ENCODE results near the gene ARHGAP30. TPM values are rescaled to one million over a fixed set of nuclear protein-coding genes. Genes with fewer than 3 reads are reported as not detected.

Gene ARHGAP30
- total RNA-seq, 1 experiment from 2014 or later = 0.36 TPM

DNA sequence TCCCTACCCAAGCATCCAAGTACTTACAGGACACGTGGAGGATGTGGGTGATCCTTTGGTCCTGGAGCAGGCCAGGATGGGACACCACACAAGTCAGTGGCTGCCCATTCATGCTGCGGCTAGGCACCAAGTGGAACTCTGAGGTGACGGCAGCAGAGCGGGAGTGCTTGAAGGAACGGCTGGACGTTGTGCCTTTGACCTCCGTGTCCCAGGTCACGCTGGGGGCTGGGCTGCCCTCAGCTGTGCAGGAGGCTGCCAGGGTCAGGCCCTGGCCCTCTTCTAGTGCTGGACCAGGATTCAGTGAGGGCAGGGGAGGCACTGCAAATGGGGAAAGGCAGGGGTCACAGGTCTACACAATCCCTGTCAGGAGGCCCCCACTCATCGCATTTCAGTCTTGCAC, 7.7 kb upstream of the ARHGAP30 start:
- CTCF ChIA-PET = no interaction called here
- Histone ChIP-seq H3K27ac (ENCODE audit: low read length) (no peak overlapping the region), H3K9me3 (ENCODE audit: control insufficient read depth, insufficient read depth, low read depth, low read length) (no peaks in the 10 kb centered on the region), H3K4me1 (ENCODE audit: control insufficient read depth, insufficient read depth, low read length) (no peaks in the 10 kb centered on the region), H3K27me3 (ENCODE audit: control insufficient read depth, insufficient read depth, low read length) (no peaks in the 10 kb centered on the region), H3K36me3 (ENCODE audit: control insufficient read depth, insufficient read depth, low read length) (no peaks in the 10 kb centered on the region), H3K4me3 (ENCODE audit: low read depth in 2 of 2, low read length in 2 of 2) (no peak overlapping the region)
- no TSS peak for BruUV-seq (replicated peaks)
- no peak for DNase-seq (ENCODE audit: low read depth, low spot score)
- in situ Hi-C loops (cut with HindIII; ENCODE audit: low pct_unique_long_range_greater_than_20kb, low sequenced_read_pairs) (no loop called here), intact Hi-C loops (cut with micrococcal nuclease; ENCODE audit: unreplicated experiment) (no loop called here)
- no peak for ATAC-seq
- TF ChIP-seq, protein P1, sequence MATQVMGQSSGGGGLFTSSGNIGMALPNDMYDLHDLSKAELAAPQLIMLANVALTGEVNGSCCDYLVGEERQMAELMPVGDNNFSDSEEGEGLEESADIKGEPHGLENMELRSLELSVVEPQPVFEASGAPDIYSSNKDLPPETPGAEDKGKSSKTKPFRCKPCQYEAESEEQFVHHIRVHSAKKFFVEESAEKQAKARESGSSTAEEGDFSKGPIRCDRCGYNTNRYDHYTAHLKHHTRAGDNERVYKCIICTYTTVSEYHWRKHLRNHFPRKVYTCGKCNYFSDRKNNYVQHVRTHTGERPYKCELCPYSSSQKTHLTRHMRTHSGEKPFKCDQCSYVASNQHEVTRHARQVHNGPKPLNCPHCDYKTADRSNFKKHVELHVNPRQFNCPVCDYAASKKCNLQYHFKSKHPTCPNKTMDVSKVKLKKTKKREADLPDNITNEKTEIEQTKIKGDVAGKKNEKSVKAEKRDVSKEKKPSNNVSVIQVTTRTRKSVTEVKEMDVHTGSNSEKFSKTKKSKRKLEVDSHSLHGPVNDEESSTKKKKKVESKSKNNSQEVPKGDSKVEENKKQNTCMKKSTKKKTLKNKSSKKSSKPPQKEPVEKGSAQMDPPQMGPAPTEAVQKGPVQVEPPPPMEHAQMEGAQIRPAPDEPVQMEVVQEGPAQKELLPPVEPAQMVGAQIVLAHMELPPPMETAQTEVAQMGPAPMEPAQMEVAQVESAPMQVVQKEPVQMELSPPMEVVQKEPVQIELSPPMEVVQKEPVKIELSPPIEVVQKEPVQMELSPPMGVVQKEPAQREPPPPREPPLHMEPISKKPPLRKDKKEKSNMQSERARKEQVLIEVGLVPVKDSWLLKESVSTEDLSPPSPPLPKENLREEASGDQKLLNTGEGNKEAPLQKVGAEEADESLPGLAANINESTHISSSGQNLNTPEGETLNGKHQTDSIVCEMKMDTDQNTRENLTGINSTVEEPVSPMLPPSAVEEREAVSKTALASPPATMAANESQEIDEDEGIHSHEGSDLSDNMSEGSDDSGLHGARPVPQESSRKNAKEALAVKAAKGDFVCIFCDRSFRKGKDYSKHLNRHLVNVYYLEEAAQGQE (IDR thresholded peaks at IDR 0.05; ENCODE audit: insufficient read depth in 1 of 2, low read depth in 2 of 2, low read length in 1 of 2) = no peak
- TF ChIP-seq SIN3A (IDR thresholded peaks at IDR 0.05; ENCODE audit: borderline replicate concordance, insufficient read depth, low read depth, low read length) (no peak), POLR2AphosphoS5 (IDR thresholded peaks at IDR 0.05; ENCODE audit: low read depth, low read length) (no peak)
- TF ChIP-seq, protein P2, sequence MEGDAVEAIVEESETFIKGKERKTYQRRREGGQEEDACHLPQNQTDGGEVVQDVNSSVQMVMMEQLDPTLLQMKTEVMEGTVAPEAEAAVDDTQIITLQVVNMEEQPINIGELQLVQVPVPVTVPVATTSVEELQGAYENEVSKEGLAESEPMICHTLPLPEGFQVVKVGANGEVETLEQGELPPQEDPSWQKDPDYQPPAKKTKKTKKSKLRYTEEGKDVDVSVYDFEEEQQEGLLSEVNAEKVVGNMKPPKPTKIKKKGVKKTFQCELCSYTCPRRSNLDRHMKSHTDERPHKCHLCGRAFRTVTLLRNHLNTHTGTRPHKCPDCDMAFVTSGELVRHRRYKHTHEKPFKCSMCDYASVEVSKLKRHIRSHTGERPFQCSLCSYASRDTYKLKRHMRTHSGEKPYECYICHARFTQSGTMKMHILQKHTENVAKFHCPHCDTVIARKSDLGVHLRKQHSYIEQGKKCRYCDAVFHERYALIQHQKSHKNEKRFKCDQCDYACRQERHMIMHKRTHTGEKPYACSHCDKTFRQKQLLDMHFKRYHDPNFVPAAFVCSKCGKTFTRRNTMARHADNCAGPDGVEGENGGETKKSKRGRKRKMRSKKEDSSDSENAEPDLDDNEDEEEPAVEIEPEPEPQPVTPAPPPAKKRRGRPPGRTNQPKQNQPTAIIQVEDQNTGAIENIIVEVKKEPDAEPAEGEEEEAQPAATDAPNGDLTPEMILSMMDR (IDR thresholded peaks at IDR 0.05) = no peak
- POLR2A ChIA-PET = no interaction called here

DNA sequence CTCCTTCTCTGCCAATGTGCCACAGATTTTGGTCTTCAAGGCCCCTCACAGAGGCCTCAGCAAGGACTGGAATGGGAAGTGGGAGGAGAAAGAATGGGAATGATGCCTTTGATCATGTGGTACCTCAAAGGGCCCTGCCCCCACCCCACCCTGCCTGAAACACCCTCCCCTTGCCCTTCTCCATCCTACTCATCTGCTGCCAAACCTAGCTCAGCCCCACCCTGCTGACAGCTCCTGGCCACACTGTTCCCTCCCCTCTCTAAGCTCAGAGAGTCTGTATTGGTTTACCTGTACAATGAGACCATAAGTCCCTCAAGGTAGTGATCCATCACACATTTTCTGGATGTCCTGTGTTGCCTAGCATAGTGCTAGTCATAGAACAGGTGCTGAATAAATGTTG, 6.7 kb upstream of the ARHGAP30 start:
- intact Hi-C loops (cut with micrococcal nuclease; ENCODE audit: unreplicated experiment) (no loop called here), in situ Hi-C loops (cut with HindIII; ENCODE audit: low pct_unique_long_range_greater_than_20kb, low sequenced_read_pairs) (no loop called here)
- H3K27me3 ChIP-seq (ENCODE audit: control insufficient read depth, insufficient read depth, low read length) = no peaks in the 10 kb centered on the region
- H3K36me3 ChIP-seq (ENCODE audit: control insufficient read depth, insufficient read depth, low read length) = no peaks in the 10 kb centered on the region
- BruUV-seq (replicated peaks) = no TSS peak
- ChIA-PET POLR2A (no interaction called here), CTCF (interaction anchor here (0.7 kb wide), 1 partner anchor 21 kb away, joined by 4 read pairs; no protein-coding TSS in a partner anchor)
- DNase-seq (ENCODE audit: low read depth, low spot score) = no peak
- ATAC-seq = no peak
- no peaks in the 10 kb centered on the region for H3K4me1 ChIP-seq (ENCODE audit: control insufficient read depth, insufficient read depth, low read length)
- no peak overlapping the region for H3K4me3 ChIP-seq (ENCODE audit: low read depth in 2 of 2, low read length in 2 of 2)
- H3K27ac ChIP-seq (ENCODE audit: low read length) = no peak overlapping the region
- TF ChIP-seq SIN3A (IDR thresholded peaks at IDR 0.05; ENCODE audit: borderline replicate concordance, insufficient read depth, low read depth, low read length) = no peak
- TF ChIP-seq, protein P2 (IDR thresholded peaks at IDR 0.05) = no peak
- no peak for TF ChIP-seq POLR2AphosphoS5 (IDR thresholded peaks at IDR 0.05; ENCODE audit: low read depth, low read length)
- no peak for TF ChIP-seq TCF7L2 (IDR thresholded peaks at IDR 0.05; ENCODE audit: low read depth, low read length)
- TF ChIP-seq, protein P1 (IDR thresholded peaks at IDR 0.05; ENCODE audit: insufficient read depth in 1 of 2, low read depth in 2 of 2, low read length in 1 of 2) = no peak
- H3K9me3 ChIP-seq (ENCODE audit: control insufficient read depth, insufficient read depth, low read depth, low read length) = no peaks in the 10 kb centered on the region

Data from Panc1 (cell line).